ENCODE data around the gene PLCH2. TPM values are rescaled to one million over a fixed set of nuclear protein-coding genes. Genes with fewer than 3 reads are reported as not detected.

The PLCH2 gene
- total and polyA plus RNA-seq, 9 of the 15 experiments (the other 6 are each of a cell fraction or from before 2014, with no cell fraction given), result 0.16 TPM; not detected in 8

DNA sequence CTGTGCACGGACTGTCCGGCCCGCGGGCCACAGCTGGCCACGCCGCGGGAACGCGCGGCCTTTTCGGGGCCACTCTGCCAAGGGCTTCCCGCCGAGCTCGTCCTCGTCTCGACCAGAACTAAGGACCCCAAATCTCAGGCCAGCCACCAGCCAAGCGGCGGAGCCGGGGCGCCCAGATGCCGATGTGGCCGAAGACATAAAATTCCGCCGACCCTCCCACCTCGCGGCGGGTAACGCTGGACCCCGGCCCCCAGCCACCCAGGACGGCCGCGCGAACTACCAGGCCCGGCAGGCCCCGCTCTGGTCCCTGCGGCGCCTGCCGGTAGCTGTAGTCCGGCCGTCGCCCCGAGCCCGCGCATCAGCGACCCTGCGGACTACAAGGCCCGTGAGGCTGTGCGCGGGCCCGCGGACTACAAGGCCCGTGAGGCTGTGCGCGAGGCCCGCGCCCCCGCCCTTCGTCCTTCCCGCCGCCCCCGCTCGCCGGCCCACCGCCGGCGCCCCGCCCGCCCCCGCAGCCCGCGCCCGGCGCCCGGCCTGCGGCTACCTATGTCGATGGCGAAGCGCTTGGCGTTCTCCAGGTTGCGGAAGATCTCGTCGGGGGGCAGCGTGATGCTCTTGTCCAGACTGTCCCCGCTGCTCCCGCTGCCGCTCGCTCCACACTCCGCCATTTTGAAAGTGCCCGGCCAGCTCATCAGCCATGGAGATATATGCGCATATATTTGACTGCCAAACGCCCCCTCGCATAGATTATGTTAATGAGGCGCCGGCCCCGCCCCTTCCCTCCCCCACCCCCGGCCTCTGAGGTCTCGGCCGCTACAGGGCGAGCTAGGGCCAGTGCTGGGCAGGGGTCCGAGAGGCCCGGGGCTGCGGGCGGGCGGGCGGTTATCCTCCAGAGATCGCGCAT lies 50.1 kb downstream of the PLCH2 start, which contains the start of gene PANK4 (continued):
- TF ChIP-seq HDAC1 (IDR thresholded peaks at IDR 0.05) (peak in 1 of 2 experiments; percentile 36; a peak in 1 of 4 replicates), POU5F1 (IDR thresholded peaks at IDR 0.05; ENCODE audit: borderline replicate concordance, low read depth, low read length, partially characterized antibody) (peak; percentile 84), TCF7L2 (IDR thresholded peaks at IDR 0.05; ENCODE audit: low read depth, low read length) (no peak), AFF1 (IDR thresholded peaks at IDR 0.05; ENCODE audit: low read depth in 1 of 2, partially characterized antibody in 2 of 2) (peak in 1 of 2 experiments; percentile 98), SAP30 (IDR thresholded peaks at IDR 0.05; ENCODE audit: borderline replicate concordance, insufficient read depth, low read depth, low read length, poor library complexity, severe bottlenecking) (no peak), HDAC2 (IDR thresholded peaks at IDR 0.05) (no peak), PHTF2 (CRISPR knock-in tag; IDR thresholded peaks at IDR 0.05) (no peak), SLC30A9 (CRISPR knock-in tag; IDR thresholded peaks at IDR 0.05) (no peak), CTCF (IDR thresholded peaks at IDR 0.05 in 2 of 3, conservative IDR thresholded peaks at IDR 0.05 in 1 of 3; ENCODE audit: insufficient read depth in 2 of 3, low read depth in 1 of 3, low read length in 3 of 3) (no peak), ZNF124 (CRISPR knock-in tag; IDR thresholded peaks at IDR 0.05) (no peak)
- TF ChIP-seq, protein P1, sequence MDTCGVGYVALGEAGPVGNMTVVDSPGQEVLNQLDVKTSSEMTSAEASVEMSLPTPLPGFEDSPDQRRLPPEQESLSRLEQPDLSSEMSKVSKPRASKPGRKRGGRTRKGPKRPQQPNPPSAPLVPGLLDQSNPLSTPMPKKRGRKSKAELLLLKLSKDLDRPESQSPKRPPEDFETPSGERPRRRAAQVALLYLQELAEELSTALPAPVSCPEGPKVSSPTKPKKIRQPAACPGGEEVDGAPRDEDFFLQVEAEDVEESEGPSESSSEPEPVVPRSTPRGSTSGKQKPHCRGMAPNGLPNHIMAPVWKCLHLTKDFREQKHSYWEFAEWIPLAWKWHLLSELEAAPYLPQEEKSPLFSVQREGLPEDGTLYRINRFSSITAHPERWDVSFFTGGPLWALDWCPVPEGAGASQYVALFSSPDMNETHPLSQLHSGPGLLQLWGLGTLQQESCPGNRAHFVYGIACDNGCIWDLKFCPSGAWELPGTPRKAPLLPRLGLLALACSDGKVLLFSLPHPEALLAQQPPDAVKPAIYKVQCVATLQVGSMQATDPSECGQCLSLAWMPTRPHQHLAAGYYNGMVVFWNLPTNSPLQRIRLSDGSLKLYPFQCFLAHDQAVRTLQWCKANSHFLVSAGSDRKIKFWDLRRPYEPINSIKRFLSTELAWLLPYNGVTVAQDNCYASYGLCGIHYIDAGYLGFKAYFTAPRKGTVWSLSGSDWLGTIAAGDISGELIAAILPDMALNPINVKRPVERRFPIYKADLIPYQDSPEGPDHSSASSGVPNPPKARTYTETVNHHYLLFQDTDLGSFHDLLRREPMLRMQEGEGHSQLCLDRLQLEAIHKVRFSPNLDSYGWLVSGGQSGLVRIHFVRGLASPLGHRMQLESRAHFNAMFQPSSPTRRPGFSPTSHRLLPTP (IDR thresholded peaks at IDR 0.05; ENCODE audit: borderline replicate concordance, extremely low read depth, insufficient read length), result no peak
- TF ChIP-seq, protein P2, sequence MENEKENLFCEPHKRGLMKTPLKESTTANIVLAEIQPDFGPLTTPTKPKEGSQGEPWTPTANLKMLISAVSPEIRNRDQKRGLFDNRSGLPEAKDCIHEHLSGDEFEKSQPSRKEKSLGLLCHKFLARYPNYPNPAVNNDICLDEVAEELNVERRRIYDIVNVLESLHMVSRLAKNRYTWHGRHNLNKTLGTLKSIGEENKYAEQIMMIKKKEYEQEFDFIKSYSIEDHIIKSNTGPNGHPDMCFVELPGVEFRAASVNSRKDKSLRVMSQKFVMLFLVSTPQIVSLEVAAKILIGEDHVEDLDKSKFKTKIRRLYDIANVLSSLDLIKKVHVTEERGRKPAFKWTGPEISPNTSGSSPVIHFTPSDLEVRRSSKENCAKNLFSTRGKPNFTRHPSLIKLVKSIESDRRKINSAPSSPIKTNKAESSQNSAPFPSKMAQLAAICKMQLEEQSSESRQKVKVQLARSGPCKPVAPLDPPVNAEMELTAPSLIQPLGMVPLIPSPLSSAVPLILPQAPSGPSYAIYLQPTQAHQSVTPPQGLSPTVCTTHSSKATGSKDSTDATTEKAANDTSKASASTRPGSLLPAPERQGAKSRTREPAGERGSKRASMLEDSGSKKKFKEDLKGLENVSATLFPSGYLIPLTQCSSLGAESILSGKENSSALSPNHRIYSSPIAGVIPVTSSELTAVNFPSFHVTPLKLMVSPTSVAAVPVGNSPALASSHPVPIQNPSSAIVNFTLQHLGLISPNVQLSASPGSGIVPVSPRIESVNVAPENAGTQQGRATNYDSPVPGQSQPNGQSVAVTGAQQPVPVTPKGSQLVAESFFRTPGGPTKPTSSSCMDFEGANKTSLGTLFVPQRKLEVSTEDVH (IDR thresholded peaks at IDR 0.05; ENCODE audit: low read depth, partially characterized antibody), result no peak
